ENCODE measurements around the gene MED12L.

- no peak for TF ChIP-seq FOXP2 (optimal IDR thresholded peaks at IDR 0.05; ENCODE audit: control extremely low read depth, extremely low read length, insufficient read depth)
- TF ChIP-seq EZH2 (IDR thresholded peaks at IDR 0.05): no peak
- no peak; the same call in 1 of the 2 replicates for TF ChIP-seq POLR2AphosphoS5 (IDR thresholded peaks at IDR 0.05; ENCODE audit: borderline replicate concordance, low read depth, low read length)
These were observed 177.5 kb downstream of the MED12L start for GRCh38 chr3:151262871-151263525.

Measured in SK-N-MC (cell line).